ENCODE data around the gene ANKRD27.

DNA sequence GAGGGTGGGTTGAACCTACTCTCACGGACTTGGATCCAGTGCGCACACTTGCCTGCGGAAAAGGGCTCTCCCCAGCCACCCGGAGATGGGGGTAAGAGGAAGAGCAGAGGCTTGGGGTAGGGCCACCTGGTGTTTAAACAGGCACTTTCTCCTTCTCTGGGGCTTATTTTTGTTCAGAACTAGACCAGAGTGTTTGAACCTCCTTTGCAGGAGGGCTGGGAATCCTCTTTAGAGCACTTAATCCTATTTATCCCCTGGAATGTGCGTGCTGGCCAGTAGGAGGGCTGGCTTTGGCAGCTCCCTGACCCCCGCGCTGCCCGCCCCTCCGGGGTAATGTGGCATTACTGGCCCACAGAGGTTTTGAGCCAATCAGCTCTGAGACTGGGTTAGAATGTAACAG is 2.7 kb upstream of the ANKRD27 start:
- TF ChIP-seq EZH2 (IDR thresholded peaks at IDR 0.05): no peak
- no peak for TF ChIP-seq POLR2A (IDR thresholded peaks at IDR 0.05; ENCODE audit: borderline replicate concordance, extremely low read depth, insufficient read depth, insufficient read length)
- TF ChIP-seq CTCF (IDR thresholded peaks at IDR 0.05 in 2 of 3, conservative IDR thresholded peaks at IDR 0.05 in 1 of 3; ENCODE audit: borderline replicate concordance in 1 of 3, insufficient read depth in 1 of 3, low read depth in 2 of 3, low read length in 2 of 3): no peak
- TF ChIP-seq, protein P1, sequence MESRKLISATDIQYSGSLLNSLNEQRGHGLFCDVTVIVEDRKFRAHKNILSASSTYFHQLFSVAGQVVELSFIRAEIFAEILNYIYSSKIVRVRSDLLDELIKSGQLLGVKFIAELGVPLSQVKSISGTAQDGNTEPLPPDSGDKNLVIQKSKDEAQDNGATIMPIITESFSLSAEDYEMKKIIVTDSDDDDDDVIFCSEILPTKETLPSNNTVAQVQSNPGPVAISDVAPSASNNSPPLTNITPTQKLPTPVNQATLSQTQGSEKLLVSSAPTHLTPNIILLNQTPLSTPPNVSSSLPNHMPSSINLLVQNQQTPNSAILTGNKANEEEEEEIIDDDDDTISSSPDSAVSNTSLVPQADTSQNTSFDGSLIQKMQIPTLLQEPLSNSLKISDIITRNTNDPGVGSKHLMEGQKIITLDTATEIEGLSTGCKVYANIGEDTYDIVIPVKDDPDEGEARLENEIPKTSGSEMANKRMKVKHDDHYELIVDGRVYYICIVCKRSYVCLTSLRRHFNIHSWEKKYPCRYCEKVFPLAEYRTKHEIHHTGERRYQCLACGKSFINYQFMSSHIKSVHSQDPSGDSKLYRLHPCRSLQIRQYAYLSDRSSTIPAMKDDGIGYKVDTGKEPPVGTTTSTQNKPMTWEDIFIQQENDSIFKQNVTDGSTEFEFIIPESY (IDR thresholded peaks at IDR 0.05; ENCODE audit: extremely low read depth, insufficient replicate concordance, low read length): no peak
- TF ChIP-seq CEBPB (IDR thresholded peaks at IDR 0.05; ENCODE audit: low read depth): no peak
- no peak for TF ChIP-seq RAD21 (IDR thresholded peaks at IDR 0.05; ENCODE audit: low read depth)
- no peak for TF ChIP-seq ZNF274 (IDR thresholded peaks at IDR 0.05; ENCODE audit: low read depth, low read length)
- TF ChIP-seq CBX3 (IDR thresholded peaks at IDR 0.05; ENCODE audit: low read depth): no peak
